SJSA1 (cell line): ENCODE data around the gene OSBPL10. TPM values are rescaled to one million over a fixed set of nuclear protein-coding genes. Genes with fewer than 3 reads are reported as not detected.

Experiments
- DNase-seq, 2 experiments: peaks; one replicate each; pipeline ENCODE4 v3.0.0-alpha.2; 2015 to 2020; ENCODE audit warnings: low spot score in 2 of 2, low read depth in 1 of 2
- H3K27ac ChIP-seq: fragments of 250-450 bp; sonication (Bioruptor Pico); 2 replicates; pipeline ENCODE4 v1.5.1; 2020; ENCODE audit warnings: mild to moderate bottlenecking, moderate library complexity
- H3K27me3 ChIP-seq: fragments of 250-450 bp; sonication (Bioruptor Pico); replicated peaks from 2 replicates; pipeline ENCODE4 v1.5.1; 2020; ENCODE audit warnings: mild to moderate bottlenecking, moderate library complexity
- H3K36me3 ChIP-seq: fragments of 250-450 bp; sonication (Bioruptor Pico); 2 replicates; pipeline ENCODE4 v1.5.1; 2020; ENCODE audit warnings: mild to moderate bottlenecking
- H3K4me1 ChIP-seq: fragments of 250-450 bp; sonication (Bioruptor Pico); replicated peaks from 2 replicates; pipeline ENCODE4 v1.6.1; 2021; ENCODE audit warnings: mild to moderate bottlenecking
- H3K4me3 ChIP-seq: fragments of 250-450 bp; sonication (Bioruptor Pico); 2 replicates; pipeline ENCODE4 v1.5.1; 2020; ENCODE audit warnings: mild to moderate bottlenecking
- H3K9me3 ChIP-seq: fragments of 250-450 bp; sonication (Bioruptor Pico); replicated peaks from 2 replicates; pipeline ENCODE4 v1.5.1; 2020; ENCODE audit warnings: mild to moderate bottlenecking
- total RNA-seq: library from RNA; depleted of rRNA; stranded (reverse); fragments of >200 nt; shearing (Covaris generic); gene quantifications from 2 replicates; pipeline ENCODE4 v1.2.3, GENCODE V29; 2014

OSBPL10 gene
- total RNA-seq, 1 experiment from 2014 or later, result 6.9 TPM

GRCh38 chr3:31959951-31960792, 20.9 kb downstream of the OSBPL10 start:
- Histone ChIP-seq H3K9me3 (no peaks in the 10 kb centered on the region), H3K4me1 (peaks cover 33% of the 10 kb centered on the region), H3K27ac (peak overlapping the region; percentile 13; the same call in 1 of the 2 replicates), H3K36me3 (no peaks in the 10 kb centered on the region), H3K27me3 (no peaks in the 10 kb centered on the region), H3K4me3 (peak overlapping the region; percentile 10)
- peak in 1 of 2 experiments; percentile 23 for DNase-seq

- H3K36me3 ChIP-seq, result no peaks in the 10 kb centered on the region
- no peak overlapping the region for H3K4me3 ChIP-seq
- no peak for DNase-seq
- H3K4me1 ChIP-seq, result peaks cover 33% of the 10 kb centered on the region
- H3K9me3 ChIP-seq, result no peaks in the 10 kb centered on the region
- H3K27ac ChIP-seq, result no peak overlapping the region
- H3K27me3 ChIP-seq, result no peaks in the 10 kb centered on the region
Measured at GRCh38 chr3:31959251-31959650, 21.8 kb downstream of the OSBPL10 start.

GRCh38 chr3:31958701-31959152, 22.3 kb downstream of the OSBPL10 start:
- Histone ChIP-seq H3K36me3 (no peaks in the 10 kb centered on the region), H3K4me1 (peaks cover 33% of the 10 kb centered on the region), H3K27me3 (no peaks in the 10 kb centered on the region), H3K9me3 (no peaks in the 10 kb centered on the region), H3K4me3 (no peak overlapping the region), H3K27ac (no peak overlapping the region)
- DNase-seq, result no peak

- Histone ChIP-seq H3K4me1 (peaks cover 27% of the 10 kb centered on the region), H3K27me3 (no peaks in the 10 kb centered on the region), H3K36me3 (no peaks in the 10 kb centered on the region), H3K4me3 (no peak overlapping the region), H3K9me3 (no peaks in the 10 kb centered on the region), H3K27ac (no peak overlapping the region)
- no peak for DNase-seq
Measured at GRCh38 chr3:31957106-31957505, 24.0 kb downstream of the OSBPL10 start.

- no peak for DNase-seq
- Histone ChIP-seq H3K4me3 (no peak overlapping the region), H3K36me3 (no peaks in the 10 kb centered on the region)
Measured at GRCh38 chr3:31955581-31955980, 25.5 kb downstream of the OSBPL10 start.

GRCh38 chr3:31953636-31954035, 27.4 kb downstream of the OSBPL10 start:
- Histone ChIP-seq H3K4me1 (peaks cover 2% of the 10 kb centered on the region; the same call in 1 of the 2 replicates), H3K27me3 (no peaks in the 10 kb centered on the region), H3K27ac (no peak overlapping the region), H3K4me3 (no peak overlapping the region), H3K9me3 (no peaks in the 10 kb centered on the region), H3K36me3 (no peaks in the 10 kb centered on the region)
- DNase-seq, result no peak

More at GRCh38 chr3:31955581-31955980, 25.5 kb downstream of the OSBPL10 start:
- H3K27ac ChIP-seq, result no peak overlapping the region
- peaks cover 19% of the 10 kb centered on the region for H3K4me1 ChIP-seq
- no peaks in the 10 kb centered on the region for H3K27me3 ChIP-seq
- H3K9me3 ChIP-seq, result no peaks in the 10 kb centered on the region

- no peak overlapping the region for H3K4me3 ChIP-seq
- DNase-seq, result no peak
- H3K36me3 ChIP-seq, result no peaks in the 10 kb centered on the region
- no peaks in the 10 kb centered on the region for H3K27me3 ChIP-seq
- no peaks in the 10 kb centered on the region for H3K4me1 ChIP-seq
- H3K9me3 ChIP-seq, result no peaks in the 10 kb centered on the region
- H3K27ac ChIP-seq, result no peak overlapping the region
Measured at GRCh38 chr3:31953091-31953490, 28.0 kb downstream of the OSBPL10 start.

- Histone ChIP-seq H3K27ac (no peak overlapping the region), H3K36me3 (no peaks in the 10 kb centered on the region), H3K4me3 (no peak overlapping the region), H3K4me1 (no peaks in the 10 kb centered on the region), H3K9me3 (no peaks in the 10 kb centered on the region), H3K27me3 (no peaks in the 10 kb centered on the region)
- no peak for DNase-seq
Measured at GRCh38 chr3:31952205-31952604, 28.9 kb downstream of the OSBPL10 start.

GRCh38 chr3:31948280-31948679, 32.8 kb downstream of the OSBPL10 start:
- no peaks in the 10 kb centered on the region for H3K4me1 ChIP-seq
- H3K4me3 ChIP-seq, result no peak overlapping the region
- H3K36me3 ChIP-seq, result no peaks in the 10 kb centered on the region
- DNase-seq, result no peak
- no peak overlapping the region for H3K27ac ChIP-seq
- H3K9me3 ChIP-seq, result no peaks in the 10 kb centered on the region
- H3K27me3 ChIP-seq, result no peaks in the 10 kb centered on the region

GRCh38 chr3:31947671-31948091, 33.4 kb downstream of the OSBPL10 start:
- H3K9me3 ChIP-seq, result no peaks in the 10 kb centered on the region
- H3K4me3 ChIP-seq, result no peak overlapping the region
- no peaks in the 10 kb centered on the region for H3K36me3 ChIP-seq
- no peaks in the 10 kb centered on the region for H3K27me3 ChIP-seq
- DNase-seq, result no peak
- H3K4me1 ChIP-seq, result no peaks in the 10 kb centered on the region
- H3K27ac ChIP-seq, result no peak overlapping the region

GRCh38 chr3:31947162-31947561, 33.9 kb downstream of the OSBPL10 start:
- no peaks in the 10 kb centered on the region for H3K4me1 ChIP-seq
- no peak overlapping the region for H3K4me3 ChIP-seq
- DNase-seq, result no peak
- H3K36me3 ChIP-seq, result no peaks in the 10 kb centered on the region
- H3K27ac ChIP-seq, result no peak overlapping the region
- no peaks in the 10 kb centered on the region for H3K9me3 ChIP-seq
- H3K27me3 ChIP-seq, result no peaks in the 10 kb centered on the region

GRCh38 chr3:31946484-31947081, 34.5 kb downstream of the OSBPL10 start:
- no peak for DNase-seq
- H3K27ac ChIP-seq, result no peak overlapping the region
- H3K4me1 ChIP-seq, result no peaks in the 10 kb centered on the region
- no peaks in the 10 kb centered on the region for H3K9me3 ChIP-seq
- H3K4me3 ChIP-seq, result no peak overlapping the region
- no peaks in the 10 kb centered on the region for H3K36me3 ChIP-seq
- H3K27me3 ChIP-seq, result no peaks in the 10 kb centered on the region

- Histone ChIP-seq H3K27me3 (no peaks in the 10 kb centered on the region), H3K4me1 (0 out of 2 replicates have a peak, but pooled peaks cover 3% of the 10 kb centered on the region), H3K27ac (no peak overlapping the region), H3K36me3 (no peaks in the 10 kb centered on the region), H3K4me3 (no peak overlapping the region), H3K9me3 (no peaks in the 10 kb centered on the region)
- DNase-seq, result no peak
Measured at GRCh38 chr3:31945738-31946052, 35.4 kb downstream of the OSBPL10 start.

GRCh38 chr3:31943041-31943440, 38.0 kb downstream of the OSBPL10 start:
- H3K9me3 ChIP-seq, result no peaks in the 10 kb centered on the region
- H3K4me3 ChIP-seq, result no peak overlapping the region
- no peaks in the 10 kb centered on the region for H3K27me3 ChIP-seq
- no peaks in the 10 kb centered on the region for H3K36me3 ChIP-seq
- H3K4me1 ChIP-seq, result 0 out of 2 replicates have a peak, but pooled peaks cover 3% of the 10 kb centered on the region
- no peak overlapping the region for H3K27ac ChIP-seq
- DNase-seq, result no peak
